KMS-11 (cell line): ENCODE data around the gene CRY1.
"Not testable (repeated sequence)": the region's sequence is repeated elsewhere in the genome, so short reads cannot be mapped to it uniquely, and the experiment has no call there.

Experiments
- H2AFZ ChIP-seq: fragments of 200-600 bp; sonication (generic); 2 replicates; pipeline ENCODE4 v1.6.1; 2016; ENCODE audit warnings: antibody characterized with exemption, mixed run types, low read depth
- H3K27ac ChIP-seq: fragments of 200-600 bp; sonication (generic); 2 replicates; pipeline ENCODE4 v1.6.1; 2016; ENCODE audit warnings: mild to moderate bottlenecking, mixed run types
- H3K27me3 ChIP-seq: fragments of 200-600 bp; sonication (generic); 2 replicates; pipeline ENCODE4 v1.6.1; 2017; ENCODE audit warnings: mild to moderate bottlenecking, low read depth, mixed run types, moderate library complexity; ENCODE audit not compliant: insufficient read depth
- H3K36me3 ChIP-seq: fragments of 200-600 bp; sonication (generic); 2 replicates; pipeline ENCODE4 v1.6.1; 2017; ENCODE audit warnings: mild to moderate bottlenecking, mixed run types; ENCODE audit not compliant: insufficient read depth
- H3K4me1 ChIP-seq: fragments of 200-600 bp; sonication (generic); 2 replicates; pipeline ENCODE4 v1.6.1; 2016; ENCODE audit warnings: mild to moderate bottlenecking, low read depth, mixed run types; ENCODE audit not compliant: poor library complexity, severe bottlenecking
- H3K4me2 ChIP-seq: fragments of 200-600 bp; sonication (generic); 2 replicates; pipeline ENCODE4 v1.7.0; 2016; ENCODE audit warnings: mild to moderate bottlenecking, mixed run types
- H3K4me3 ChIP-seq: fragments of 200-600 bp; sonication (generic); IDR thresholded peaks from 2 replicates; pipeline ENCODE4 v1.6.1; 2017; ENCODE audit warnings: low read depth, low read length, mixed read lengths; ENCODE audit not compliant: insufficient read depth
- H3K79me2 ChIP-seq: fragments of 200-600 bp; sonication (generic); 2 replicates; pipeline ENCODE4 v1.6.1; 2016; ENCODE audit warnings: low read depth, mixed run types; ENCODE audit not compliant: insufficient read depth
- H3K9ac ChIP-seq: fragments of 200-600 bp; sonication (generic); 2 replicates; pipeline ENCODE4 v1.6.1; 2016; ENCODE audit warnings: mild to moderate bottlenecking, mixed run types
- H4K20me1 ChIP-seq: fragments of 200-600 bp; sonication (generic); 2 replicates; pipeline ENCODE4 v1.6.1; 2016; ENCODE audit warnings: mild to moderate bottlenecking, mixed run types; ENCODE audit not compliant: insufficient read depth
- TF ChIP-seq, protein P1 (sequence below): fragments of 200-600 bp; sonication (generic); conservative IDR thresholded peaks from 2 replicates; pipeline ENCODE4 v1.6.1; 2017; ENCODE audit warnings: low read depth, mild to moderate bottlenecking, antibody characterized with exemption, low read length, moderate library complexity, mixed read lengths

Gene CRY1

DNA sequence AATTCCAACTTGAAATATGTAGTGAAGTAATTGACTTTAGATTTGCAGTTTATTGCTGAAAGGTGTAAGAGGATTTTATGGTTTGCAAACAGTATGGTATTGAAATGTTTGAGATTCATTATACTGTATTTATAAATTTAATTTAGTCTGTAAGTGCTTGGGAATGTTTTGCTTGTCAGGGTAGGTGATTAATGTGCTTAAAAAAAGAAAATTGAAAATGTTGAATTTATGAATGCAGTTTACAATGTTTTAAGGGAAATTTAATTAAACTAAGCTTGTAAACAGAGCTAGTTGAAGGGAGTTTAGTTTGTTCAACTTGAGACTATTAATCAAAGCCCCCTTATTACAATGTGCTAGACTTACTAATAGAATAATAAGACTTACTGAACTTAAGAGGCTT lies 18.0 kb upstream of the CRY1 start:
- Histone ChIP-seq H3K4me2 (no peak overlapping the region), H2AFZ (no peak overlapping the region), H3K27me3 (no peaks in the 10 kb centered on the region), H3K36me3 (no peaks in the 10 kb centered on the region), H4K20me1 (no peaks in the 10 kb centered on the region), H3K4me1 (no peaks in the 10 kb centered on the region), H3K4me3 (no peak overlapping the region), H3K9ac (no peak overlapping the region), H3K27ac (no peak overlapping the region), H3K79me2 (no peaks in the 10 kb centered on the region)
- TF ChIP-seq, protein P1, sequence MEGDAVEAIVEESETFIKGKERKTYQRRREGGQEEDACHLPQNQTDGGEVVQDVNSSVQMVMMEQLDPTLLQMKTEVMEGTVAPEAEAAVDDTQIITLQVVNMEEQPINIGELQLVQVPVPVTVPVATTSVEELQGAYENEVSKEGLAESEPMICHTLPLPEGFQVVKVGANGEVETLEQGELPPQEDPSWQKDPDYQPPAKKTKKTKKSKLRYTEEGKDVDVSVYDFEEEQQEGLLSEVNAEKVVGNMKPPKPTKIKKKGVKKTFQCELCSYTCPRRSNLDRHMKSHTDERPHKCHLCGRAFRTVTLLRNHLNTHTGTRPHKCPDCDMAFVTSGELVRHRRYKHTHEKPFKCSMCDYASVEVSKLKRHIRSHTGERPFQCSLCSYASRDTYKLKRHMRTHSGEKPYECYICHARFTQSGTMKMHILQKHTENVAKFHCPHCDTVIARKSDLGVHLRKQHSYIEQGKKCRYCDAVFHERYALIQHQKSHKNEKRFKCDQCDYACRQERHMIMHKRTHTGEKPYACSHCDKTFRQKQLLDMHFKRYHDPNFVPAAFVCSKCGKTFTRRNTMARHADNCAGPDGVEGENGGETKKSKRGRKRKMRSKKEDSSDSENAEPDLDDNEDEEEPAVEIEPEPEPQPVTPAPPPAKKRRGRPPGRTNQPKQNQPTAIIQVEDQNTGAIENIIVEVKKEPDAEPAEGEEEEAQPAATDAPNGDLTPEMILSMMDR: no peak

DNA sequence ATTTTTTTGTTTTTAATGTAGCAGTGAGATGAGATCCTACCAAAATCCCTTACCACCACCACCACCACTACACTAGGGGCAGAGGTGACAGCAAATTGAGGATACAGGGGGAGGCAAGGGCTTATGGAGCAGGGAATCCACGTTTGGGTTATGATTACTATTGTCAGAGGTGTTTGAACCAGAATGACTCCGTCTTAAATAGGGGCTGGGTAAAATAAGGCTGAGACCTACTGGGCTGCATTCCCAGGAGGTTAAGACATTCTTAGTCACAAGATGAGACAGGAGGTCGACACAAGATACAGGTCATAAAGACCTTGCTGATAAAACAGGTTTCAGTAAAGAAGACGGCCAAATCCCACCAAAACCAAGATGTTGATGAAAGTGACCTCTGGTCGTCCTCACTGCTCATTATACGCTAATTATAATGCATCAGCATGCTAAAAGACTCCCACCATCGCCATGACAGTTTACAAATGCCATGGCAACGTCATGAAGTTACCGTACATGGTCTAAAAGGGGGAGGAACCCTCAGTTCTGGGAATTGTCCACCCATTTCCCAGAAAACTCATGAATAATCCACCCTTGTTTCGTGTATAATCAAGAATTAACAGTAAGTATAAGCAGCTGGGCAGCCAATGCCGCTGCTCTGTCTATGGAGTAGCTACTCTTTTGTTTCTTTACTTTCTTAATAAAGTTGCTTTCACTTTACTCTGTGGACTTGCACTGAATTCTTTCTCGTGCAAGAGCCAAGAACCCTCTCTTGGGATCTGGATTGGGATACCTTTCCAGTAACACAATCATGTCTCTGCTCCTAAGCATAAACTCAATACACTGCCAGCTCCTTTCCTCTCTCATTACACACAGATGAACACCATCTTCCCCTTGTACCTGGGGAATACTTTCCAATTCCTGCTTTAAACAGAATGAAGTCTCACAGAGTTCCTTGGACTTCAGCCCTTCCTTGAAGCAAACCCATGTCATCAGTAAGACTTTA lies 16.7 kb upstream of the CRY1 start:
- H3K36me3 ChIP-seq: no peaks in the 10 kb centered on the region
- TF ChIP-seq, protein P1: no peak
- H3K9ac ChIP-seq: no peak overlapping the region
- H2AFZ ChIP-seq: no peak overlapping the region
- H3K4me1 ChIP-seq: no peaks in the 10 kb centered on the region
- no peaks in the 10 kb centered on the region for H4K20me1 ChIP-seq
- H3K4me2 ChIP-seq: no peak overlapping the region
- H3K79me2 ChIP-seq: no peaks in the 10 kb centered on the region
- no peak overlapping the region for H3K4me3 ChIP-seq
- no peak overlapping the region for H3K27ac ChIP-seq
- no peaks in the 10 kb centered on the region for H3K27me3 ChIP-seq

DNA sequence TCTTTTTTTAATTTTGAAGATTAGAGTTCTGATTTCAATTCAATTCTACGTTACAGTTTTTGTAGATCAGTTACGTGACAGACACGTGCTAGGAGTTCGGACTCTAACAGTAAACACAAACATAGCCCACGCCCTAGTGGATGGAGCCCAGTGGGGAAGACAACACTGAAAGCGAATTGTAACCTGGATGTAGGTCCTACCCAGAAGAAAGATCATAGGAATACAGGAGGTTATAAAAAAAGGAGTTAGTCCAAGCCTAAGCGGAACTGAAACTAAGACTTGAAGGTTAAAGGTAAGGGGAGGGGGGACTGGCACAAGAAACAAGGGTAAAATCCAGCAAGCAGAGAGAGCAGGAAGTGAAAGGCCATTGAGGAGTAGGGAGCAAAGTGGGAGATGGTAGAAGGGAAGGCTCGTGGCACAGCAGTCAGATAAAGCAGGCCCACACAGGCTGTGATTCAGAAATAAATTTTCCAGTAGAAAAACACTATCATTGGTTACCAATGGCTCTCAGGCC lies 15.7 kb upstream of the CRY1 start:
- Histone ChIP-seq H3K4me2 (no peak overlapping the region), H2AFZ (no peak overlapping the region), H3K36me3 (no peaks in the 10 kb centered on the region), H3K79me2 (no peaks in the 10 kb centered on the region), H3K27me3 (no peaks in the 10 kb centered on the region), H3K4me3 (no peak overlapping the region), H3K27ac (no peak overlapping the region), H3K9ac (no peak overlapping the region), H4K20me1 (no peaks in the 10 kb centered on the region), H3K4me1 (no peaks in the 10 kb centered on the region)
- TF ChIP-seq, protein P1: no peak

DNA sequence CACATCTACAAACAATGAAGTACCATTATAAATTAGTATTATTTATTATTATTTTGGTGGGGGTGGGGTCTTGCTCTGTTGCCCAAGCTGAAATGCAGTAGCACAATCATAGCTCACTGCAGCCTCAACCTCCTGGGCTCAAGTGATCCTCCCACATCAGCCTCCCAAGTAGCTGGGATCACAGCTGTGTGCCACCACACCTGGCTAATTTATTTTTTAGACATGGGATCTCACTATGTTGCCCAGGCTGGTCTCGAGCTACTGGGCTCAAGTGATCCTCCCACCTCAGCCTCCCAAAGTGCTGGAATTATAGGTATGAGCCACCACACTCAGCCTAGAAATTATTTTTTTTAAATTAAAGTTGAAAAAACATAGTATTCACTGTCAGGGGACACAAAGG lies 15.0 kb upstream of the CRY1 start:
- H3K27ac ChIP-seq, H3K27me3 ChIP-seq, H2AFZ ChIP-seq, H3K4me1 ChIP-seq, H3K79me2 ChIP-seq, H3K36me3 ChIP-seq, H3K4me3 ChIP-seq, H3K4me2 ChIP-seq, H3K9ac ChIP-seq, H4K20me1 ChIP-seq: not testable (repeated sequence)

DNA sequence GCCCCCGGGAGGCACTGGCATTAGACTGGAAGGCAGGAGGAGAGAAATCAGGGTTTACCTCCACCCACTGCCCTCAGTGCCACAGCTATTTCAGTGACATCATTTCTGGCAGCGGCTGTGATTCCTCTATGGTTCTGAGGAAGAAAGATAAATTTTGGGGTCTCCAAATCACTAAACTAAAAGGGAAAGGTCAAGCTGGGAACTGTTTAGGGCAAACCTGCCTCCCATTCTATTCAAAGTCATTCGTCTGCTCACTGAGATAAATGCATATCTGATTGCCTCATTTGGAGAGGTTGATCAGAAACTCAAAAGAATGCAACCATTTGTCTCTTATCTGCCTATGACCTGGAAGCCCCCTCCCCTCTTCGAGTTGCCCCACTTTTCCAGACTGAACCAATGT lies 14.0 kb upstream of the CRY1 start:
- Histone ChIP-seq H3K4me2 (no peak overlapping the region), H4K20me1 (no peaks in the 10 kb centered on the region), H3K4me1 (no peaks in the 10 kb centered on the region), H3K79me2 (no peaks in the 10 kb centered on the region), H3K27ac (no peak overlapping the region), H3K27me3 (no peaks in the 10 kb centered on the region), H3K9ac (no peak overlapping the region), H3K36me3 (no peaks in the 10 kb centered on the region), H2AFZ (no peak overlapping the region), H3K4me3 (no peak overlapping the region)
- TF ChIP-seq, protein P1: no peak
